ENCODE measurements around the gene OR2T10. TPM values are rescaled to one million over a fixed set of nuclear protein-coding genes. Genes with fewer than 3 reads are reported as not detected.
"Not testable (repeated sequence)": the region's sequence is repeated elsewhere in the genome, so short reads cannot be mapped to it uniquely, and the experiment has no call there.

OR2T10 gene
- total RNA-seq, 1 experiment from 2014 or later: not detected

GRCh38 chr1:248570811-248571210 is 26.7 kb downstream of the OR2T10 start:
- H3K9me3 ChIP-seq (ENCODE audit: control insufficient read depth, insufficient read depth, low read depth, low read length); H3K4me1 ChIP-seq (ENCODE audit: control insufficient read depth, insufficient read depth, low read length); H3K4me3 ChIP-seq (ENCODE audit: low read depth in 2 of 2, low read length in 2 of 2); H3K27ac ChIP-seq (ENCODE audit: low read length); CTCF ChIA-PET; H3K36me3 ChIP-seq (ENCODE audit: control insufficient read depth, insufficient read depth, low read length); POLR2A ChIA-PET; BruUV-seq (replicated peaks); H3K27me3 ChIP-seq (ENCODE audit: control insufficient read depth, insufficient read depth, low read length); in situ Hi-C loops (cut with HindIII; ENCODE audit: low pct_unique_long_range_greater_than_20kb, low sequenced_read_pairs); DNase-seq (ENCODE audit: low read depth, low spot score); intact Hi-C loops (cut with micrococcal nuclease; ENCODE audit: unreplicated experiment); ATAC-seq: not testable (repeated sequence)

GRCh38 chr1:248569049-248569448 is 28.5 kb downstream of the OR2T10 start:
- BruUV-seq (replicated peaks); H3K27me3 ChIP-seq (ENCODE audit: control insufficient read depth, insufficient read depth, low read length); ATAC-seq; POLR2A ChIA-PET; CTCF ChIA-PET; intact Hi-C loops (cut with micrococcal nuclease; ENCODE audit: unreplicated experiment); H3K9me3 ChIP-seq (ENCODE audit: control insufficient read depth, insufficient read depth, low read depth, low read length); DNase-seq (ENCODE audit: low read depth, low spot score); in situ Hi-C loops (cut with HindIII; ENCODE audit: low pct_unique_long_range_greater_than_20kb, low sequenced_read_pairs); H3K4me1 ChIP-seq (ENCODE audit: control insufficient read depth, insufficient read depth, low read length); H3K4me3 ChIP-seq (ENCODE audit: low read depth in 2 of 2, low read length in 2 of 2); H3K27ac ChIP-seq (ENCODE audit: low read length); H3K36me3 ChIP-seq (ENCODE audit: control insufficient read depth, insufficient read depth, low read length): not testable (repeated sequence)

GRCh38 chr1:248565530-248566373 is 31.7 kb downstream of the OR2T10 start:
- H3K9me3 ChIP-seq (ENCODE audit: control insufficient read depth, insufficient read depth, low read depth, low read length); POLR2A ChIA-PET; H3K27me3 ChIP-seq (ENCODE audit: control insufficient read depth, insufficient read depth, low read length); H3K27ac ChIP-seq (ENCODE audit: low read length); H3K36me3 ChIP-seq (ENCODE audit: control insufficient read depth, insufficient read depth, low read length); CTCF ChIA-PET; in situ Hi-C loops (cut with HindIII; ENCODE audit: low pct_unique_long_range_greater_than_20kb, low sequenced_read_pairs); H3K4me3 ChIP-seq (ENCODE audit: low read depth in 2 of 2, low read length in 2 of 2); BruUV-seq (replicated peaks); ATAC-seq; DNase-seq (ENCODE audit: low read depth, low spot score); intact Hi-C loops (cut with micrococcal nuclease; ENCODE audit: unreplicated experiment); H3K4me1 ChIP-seq (ENCODE audit: control insufficient read depth, insufficient read depth, low read length): not testable (repeated sequence)

- CTCF ChIA-PET; DNase-seq (ENCODE audit: low read depth, low spot score); ATAC-seq; H3K4me3 ChIP-seq (ENCODE audit: low read depth in 2 of 2, low read length in 2 of 2); intact Hi-C loops (cut with micrococcal nuclease; ENCODE audit: unreplicated experiment); H3K27me3 ChIP-seq (ENCODE audit: control insufficient read depth, insufficient read depth, low read length); H3K4me1 ChIP-seq (ENCODE audit: control insufficient read depth, insufficient read depth, low read length); in situ Hi-C loops (cut with HindIII; ENCODE audit: low pct_unique_long_range_greater_than_20kb, low sequenced_read_pairs); H3K27ac ChIP-seq (ENCODE audit: low read length); H3K36me3 ChIP-seq (ENCODE audit: control insufficient read depth, insufficient read depth, low read length); BruUV-seq (replicated peaks); POLR2A ChIA-PET; H3K9me3 ChIP-seq (ENCODE audit: control insufficient read depth, insufficient read depth, low read depth, low read length): not testable (repeated sequence)
Measured at GRCh38 chr1:248562672-248563071, 34.8 kb downstream of the OR2T10 start, which contains the start of gene OR2T29. OR2T29 (minus strand) TSS chr1:248562772; CDS start chr1:248559491, 3,281 bp downstream.

- H3K4me3 ChIP-seq (ENCODE audit: low read depth in 2 of 2, low read length in 2 of 2); H3K36me3 ChIP-seq (ENCODE audit: control insufficient read depth, insufficient read depth, low read length); H3K27ac ChIP-seq (ENCODE audit: low read length); CTCF ChIA-PET; in situ Hi-C loops (cut with HindIII; ENCODE audit: low pct_unique_long_range_greater_than_20kb, low sequenced_read_pairs); ATAC-seq; intact Hi-C loops (cut with micrococcal nuclease; ENCODE audit: unreplicated experiment); POLR2A ChIA-PET; H3K27me3 ChIP-seq (ENCODE audit: control insufficient read depth, insufficient read depth, low read length); BruUV-seq (replicated peaks); H3K9me3 ChIP-seq (ENCODE audit: control insufficient read depth, insufficient read depth, low read depth, low read length); H3K4me1 ChIP-seq (ENCODE audit: control insufficient read depth, insufficient read depth, low read length); DNase-seq (ENCODE audit: low read depth, low spot score): not testable (repeated sequence)
Measured at GRCh38 chr1:248551027-248551426, 46.5 kb downstream of the OR2T10 start.

- H3K4me1 ChIP-seq (ENCODE audit: control insufficient read depth, insufficient read depth, low read length); BruUV-seq (replicated peaks); ATAC-seq; in situ Hi-C loops (cut with HindIII; ENCODE audit: low pct_unique_long_range_greater_than_20kb, low sequenced_read_pairs); H3K27ac ChIP-seq (ENCODE audit: low read length); DNase-seq (ENCODE audit: low read depth, low spot score); intact Hi-C loops (cut with micrococcal nuclease; ENCODE audit: unreplicated experiment); H3K36me3 ChIP-seq (ENCODE audit: control insufficient read depth, insufficient read depth, low read length); CTCF ChIA-PET; POLR2A ChIA-PET; H3K9me3 ChIP-seq (ENCODE audit: control insufficient read depth, insufficient read depth, low read depth, low read length); H3K27me3 ChIP-seq (ENCODE audit: control insufficient read depth, insufficient read depth, low read length); H3K4me3 ChIP-seq (ENCODE audit: low read depth in 2 of 2, low read length in 2 of 2): not testable (repeated sequence)
Measured at GRCh38 chr1:248547383-248547782, 50.1 kb downstream of the OR2T10 start.
